GM23338 (cell line): ENCODE data around the gene HSCB. TPM values are rescaled to one million over a fixed set of nuclear protein-coding genes. Genes with fewer than 3 reads are reported as not detected.

Experiments
- ATAC-seq: fragments of 200-7000 bp; cut with Tn5 transposase; 3 replicates; pipeline ENCODE4 v1.9.1; 2020
- DNase-seq: peaks from one replicate; pipeline ENCODE4 v3.0.0-alpha.2; 2015; ENCODE audit warnings: low spot score
- H2AFZ ChIP-seq: fragments of 200-600 bp; sonication (generic); 2 replicates; pipeline ENCODE4 v1.8.0; 2016; ENCODE audit warnings: antibody characterized with exemption, mild to moderate bottlenecking, moderate library complexity
- H3F3A ChIP-seq: fragments of 200-600 bp; sonication (generic); replicated peaks from 2 replicates; pipeline ENCODE4 v1.8.0; 2017; ENCODE audit warnings: antibody characterized with exemption, mixed run types, low read depth
- H3K27ac ChIP-seq: fragments of 200-600 bp; sonication (generic); 2 replicates; pipeline ENCODE4 v1.6.1; 2016; ENCODE audit warnings: low read depth
- H3K27me3 ChIP-seq: fragments of 200-600 bp; sonication (generic); 2 replicates; pipeline ENCODE4 v1.8.0; 2016; ENCODE audit warnings: mild to moderate bottlenecking, mixed run types, moderate library complexity; ENCODE audit not compliant: insufficient read depth
- H3K36me3 ChIP-seq: fragments of 200-600 bp; sonication (generic); 2 replicates; pipeline ENCODE4 v1.8.0; 2016; ENCODE audit warnings: mild to moderate bottlenecking; ENCODE audit not compliant: insufficient read depth
- H3K4me1 ChIP-seq: fragments of 200-600 bp; sonication (generic); 2 replicates; pipeline ENCODE4 v1.8.0; 2016; ENCODE audit warnings: mild to moderate bottlenecking, moderate library complexity; ENCODE audit not compliant: insufficient read depth
- H3K4me2 ChIP-seq: fragments of 200-600 bp; sonication (generic); 2 replicates; pipeline ENCODE4 v1.7.1; 2017; ENCODE audit warnings: mixed run types
- H3K4me3 ChIP-seq: fragments of 200-600 bp; sonication (generic); 2 replicates; pipeline ENCODE4 v1.6.1; 2016; ENCODE audit warnings: mixed run types
- H3K79me2 ChIP-seq: fragments of 200-600 bp; sonication (generic); replicated peaks from 2 replicates; pipeline ENCODE4 v1.8.0; 2017; ENCODE audit warnings: mild to moderate bottlenecking; ENCODE audit not compliant: insufficient read depth
- H3K9me2 ChIP-seq: fragments of 200-600 bp; sonication (generic); 2 replicates; pipeline ENCODE4 v1.8.0; 2017; ENCODE audit not compliant: insufficient read depth
- H4K20me1 ChIP-seq: fragments of 200-600 bp; sonication (generic); replicated peaks from 2 replicates; pipeline ENCODE4 v1.8.0; 2017; ENCODE audit warnings: mild to moderate bottlenecking; ENCODE audit not compliant: insufficient read depth
- H3K27ac Mint-ChIP-seq: 2 replicates; pipeline ENCODE4 v1.8.0; 2020; ENCODE audit warnings: inconsistent platforms, mild to moderate bottlenecking, moderate library complexity, mixed read lengths
- H3K27me3 Mint-ChIP-seq: 3 replicates; pipeline ENCODE4 v1.8.0; 2022; ENCODE audit warnings: low read depth, mild to moderate bottlenecking, moderate library complexity, mixed read lengths, inconsistent platforms; ENCODE audit not compliant: insufficient read depth, poor library complexity
- H3K36me3 Mint-ChIP-seq: 3 replicates; pipeline ENCODE4 v1.8.0; 2021; ENCODE audit warnings: low read depth, mild to moderate bottlenecking, inconsistent platforms, moderate library complexity, mixed read lengths
- H3K4me1 Mint-ChIP-seq: 3 replicates; pipeline ENCODE4 v1.8.0; 2020; ENCODE audit warnings: mild to moderate bottlenecking, inconsistent platforms, mixed read lengths
- H3K4me3 Mint-ChIP-seq: 3 replicates; pipeline ENCODE4 v1.8.0; 2021; ENCODE audit warnings: moderate library complexity, mild to moderate bottlenecking, inconsistent platforms, mixed read lengths
- H3K9me3 Mint-ChIP-seq: 3 replicates; pipeline ENCODE4 v1.8.0; 2020; ENCODE audit warnings: moderate library complexity, mild to moderate bottlenecking, inconsistent platforms, mixed read lengths
- CREB1 ChIP-seq: fragments of 250-450 bp; sonication (Bioruptor Pico); IDR thresholded peaks from 2 replicates; pipeline ENCODE4 v1.5.0; 2020; ENCODE audit warnings: low read depth, mild to moderate bottlenecking, moderate library complexity
- EZH2phosphoT487 ChIP-seq: fragments of 200-600 bp; sonication (generic); IDR thresholded peaks from one replicate; pipeline ENCODE4 v1.8.1; 2018; ENCODE audit warnings: antibody characterized with exemption; ENCODE audit not compliant: unreplicated experiment
- POLR2AphosphoS5 ChIP-seq: IDR thresholded peaks from 2 replicates; pipeline ENCODE4 v1.6.1; 2016; ENCODE audit warnings: antibody characterized with exemption, low read depth
- STAT1 ChIP-seq: IDR thresholded peaks from one replicate; pipeline ENCODE4 v1.6.1; 2016; ENCODE audit warnings: antibody characterized with exemption; ENCODE audit not compliant: unreplicated experiment
- ZNF114 ChIP-seq: fragments of 250-450 bp; sonication (Bioruptor Pico); IDR thresholded peaks from 2 replicates; pipeline ENCODE4 v1.5.0; 2020; ENCODE audit warnings: mild to moderate bottlenecking, moderate library complexity
- ZNF331 ChIP-seq: fragments of 250-450 bp; sonication (Bioruptor Pico); IDR thresholded peaks from 2 replicates; pipeline ENCODE4 v1.5.0; 2020; ENCODE audit warnings: low read depth, mild to moderate bottlenecking, moderate library complexity
- polyA plus RNA-seq: library from polyadenylated mRNA; unstranded; fragments of >200 nt; fragmentation: Nextera tagmentation; extraction: Ambion mirVana; gene quantifications from 2 replicates; pipeline ENCODE4 v1.2.1, GENCODE V29; 2016
- total RNA-seq: library from RNA; depleted of rRNA; stranded (reverse); fragments of >200 nt; shearing (Covaris generic); gene quantifications from 2 replicates; pipeline ENCODE4 v1.2.3, GENCODE V29; 2014
- TF ChIP-seq, protein P1 (sequence below): IDR thresholded peaks from 2 replicates; pipeline ENCODE4 v1.6.1; 2016; ENCODE audit warnings: antibody characterized with exemption
- TF ChIP-seq, protein P2 (sequence below): fragments of 250-450 bp; sonication (Bioruptor Pico); IDR thresholded peaks from 2 replicates; pipeline ENCODE4 v1.5.0; 2020; ENCODE audit warnings: mild to moderate bottlenecking, moderate library complexity

Gene HSCB
- total and polyA plus RNA-seq, 2 experiments from 2014 or later, result 18.6 to 30.9 TPM

DNA sequence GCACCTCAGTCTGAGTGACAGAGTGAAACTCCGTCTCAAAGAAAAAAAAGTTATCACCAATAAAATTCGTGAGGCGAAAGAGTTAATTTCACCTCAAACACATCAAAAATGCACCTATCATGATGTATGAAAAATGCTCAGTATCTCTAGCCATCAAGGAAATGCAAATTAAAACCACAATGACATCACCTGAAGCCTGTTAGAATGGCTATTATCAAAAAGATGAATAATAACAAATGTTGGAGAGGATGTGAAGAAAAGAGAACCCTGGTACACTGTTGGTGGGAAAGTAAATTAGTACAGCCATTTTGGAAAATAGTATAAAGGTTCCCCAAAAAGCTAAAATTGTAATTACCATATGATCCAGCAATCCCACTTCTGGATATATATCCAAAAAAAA, 23.8 kb upstream of the HSCB start (continued):
- TF ChIP-seq, protein P1, sequence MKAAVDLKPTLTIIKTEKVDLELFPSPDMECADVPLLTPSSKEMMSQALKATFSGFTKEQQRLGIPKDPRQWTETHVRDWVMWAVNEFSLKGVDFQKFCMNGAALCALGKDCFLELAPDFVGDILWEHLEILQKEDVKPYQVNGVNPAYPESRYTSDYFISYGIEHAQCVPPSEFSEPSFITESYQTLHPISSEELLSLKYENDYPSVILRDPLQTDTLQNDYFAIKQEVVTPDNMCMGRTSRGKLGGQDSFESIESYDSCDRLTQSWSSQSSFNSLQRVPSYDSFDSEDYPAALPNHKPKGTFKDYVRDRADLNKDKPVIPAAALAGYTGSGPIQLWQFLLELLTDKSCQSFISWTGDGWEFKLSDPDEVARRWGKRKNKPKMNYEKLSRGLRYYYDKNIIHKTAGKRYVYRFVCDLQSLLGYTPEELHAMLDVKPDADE, result no peak
- TF ChIP-seq EZH2phosphoT487, result no peak
- no peak for TF ChIP-seq ZNF114 (CRISPR knock-in tag)
- TF ChIP-seq, protein P2, sequence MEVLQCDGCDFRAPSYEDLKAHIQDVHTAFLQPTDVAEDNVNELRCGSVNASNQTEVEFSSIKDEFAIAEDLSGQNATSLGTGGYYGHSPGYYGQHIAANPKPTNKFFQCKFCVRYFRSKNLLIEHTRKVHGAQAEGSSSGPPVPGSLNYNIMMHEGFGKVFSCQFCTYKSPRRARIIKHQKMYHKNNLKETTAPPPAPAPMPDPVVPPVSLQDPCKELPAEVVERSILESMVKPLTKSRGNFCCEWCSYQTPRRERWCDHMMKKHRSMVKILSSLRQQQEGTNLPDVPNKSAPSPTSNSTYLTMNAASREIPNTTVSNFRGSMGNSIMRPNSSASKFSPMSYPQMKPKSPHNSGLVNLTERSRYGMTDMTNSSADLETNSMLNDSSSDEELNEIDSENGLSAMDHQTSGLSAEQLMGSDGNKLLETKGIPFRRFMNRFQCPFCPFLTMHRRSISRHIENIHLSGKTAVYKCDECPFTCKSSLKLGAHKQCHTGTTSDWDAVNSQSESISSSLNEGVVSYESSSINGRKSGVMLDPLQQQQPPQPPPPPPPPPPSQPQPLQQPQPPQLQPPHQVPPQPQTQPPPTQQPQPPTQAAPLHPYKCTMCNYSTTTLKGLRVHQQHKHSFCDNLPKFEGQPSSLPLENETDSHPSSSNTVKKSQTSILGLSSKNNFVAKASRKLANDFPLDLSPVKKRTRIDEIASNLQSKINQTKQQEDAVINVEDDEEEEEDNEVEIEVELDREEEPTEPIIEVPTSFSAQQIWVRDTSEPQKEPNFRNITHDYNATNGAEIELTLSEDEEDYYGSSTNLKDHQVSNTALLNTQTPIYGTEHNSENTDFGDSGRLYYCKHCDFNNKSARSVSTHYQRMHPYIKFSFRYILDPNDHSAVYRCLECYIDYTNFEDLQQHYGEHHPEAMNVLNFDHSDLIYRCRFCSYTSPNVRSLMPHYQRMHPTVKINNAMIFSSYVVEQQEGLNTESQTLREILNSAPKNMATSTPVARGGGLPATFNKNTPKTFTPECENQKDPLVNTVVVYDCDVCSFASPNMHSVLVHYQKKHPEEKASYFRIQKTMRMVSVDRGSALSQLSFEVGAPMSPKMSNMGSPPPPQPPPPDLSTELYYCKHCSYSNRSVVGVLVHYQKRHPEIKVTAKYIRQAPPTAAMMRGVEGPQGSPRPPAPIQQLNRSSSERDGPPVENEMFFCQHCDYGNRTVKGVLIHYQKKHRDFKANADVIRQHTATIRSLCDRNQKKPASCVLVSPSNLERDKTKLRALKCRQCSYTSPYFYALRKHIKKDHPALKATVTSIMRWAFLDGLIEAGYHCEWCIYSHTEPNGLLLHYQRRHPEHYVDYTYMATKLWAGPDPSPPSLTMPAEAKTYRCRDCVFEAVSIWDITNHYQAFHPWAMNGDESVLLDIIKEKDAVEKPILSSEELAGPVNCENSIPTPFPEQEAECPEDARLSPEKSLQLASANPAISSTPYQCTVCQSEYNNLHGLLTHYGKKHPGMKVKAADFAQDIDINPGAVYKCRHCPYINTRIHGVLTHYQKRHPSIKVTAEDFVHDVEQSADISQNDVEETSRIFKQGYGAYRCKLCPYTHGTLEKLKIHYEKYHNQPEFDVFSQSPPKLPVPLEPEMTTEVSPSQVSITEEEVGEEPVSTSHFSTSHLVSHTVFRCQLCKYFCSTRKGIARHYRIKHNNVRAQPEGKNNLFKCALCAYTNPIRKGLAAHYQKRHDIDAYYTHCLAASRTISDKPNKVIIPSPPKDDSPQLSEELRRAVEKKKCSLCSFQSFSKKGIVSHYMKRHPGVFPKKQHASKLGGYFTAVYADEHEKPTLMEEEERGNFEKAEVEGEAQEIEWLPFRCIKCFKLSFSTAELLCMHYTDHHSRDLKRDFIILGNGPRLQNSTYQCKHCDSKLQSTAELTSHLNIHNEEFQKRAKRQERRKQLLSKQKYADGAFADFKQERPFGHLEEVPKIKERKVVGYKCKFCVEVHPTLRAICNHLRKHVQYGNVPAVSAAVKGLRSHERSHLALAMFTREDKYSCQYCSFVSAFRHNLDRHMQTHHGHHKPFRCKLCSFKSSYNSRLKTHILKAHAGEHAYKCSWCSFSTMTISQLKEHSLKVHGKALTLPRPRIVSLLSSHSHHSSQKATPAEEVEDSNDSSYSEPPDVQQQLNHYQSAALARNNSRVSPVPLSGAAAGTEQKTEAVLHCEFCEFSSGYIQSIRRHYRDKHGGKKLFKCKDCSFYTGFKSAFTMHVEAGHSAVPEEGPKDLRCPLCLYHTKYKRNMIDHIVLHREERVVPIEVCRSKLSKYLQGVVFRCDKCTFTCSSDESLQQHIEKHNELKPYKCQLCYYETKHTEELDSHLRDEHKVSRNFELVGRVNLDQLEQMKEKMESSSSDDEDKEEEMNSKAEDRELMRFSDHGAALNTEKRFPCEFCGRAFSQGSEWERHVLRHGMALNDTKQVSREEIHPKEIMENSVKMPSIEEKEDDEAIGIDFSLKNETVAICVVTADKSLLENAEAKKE (CRISPR knock-in tag), result no peak

DNA sequence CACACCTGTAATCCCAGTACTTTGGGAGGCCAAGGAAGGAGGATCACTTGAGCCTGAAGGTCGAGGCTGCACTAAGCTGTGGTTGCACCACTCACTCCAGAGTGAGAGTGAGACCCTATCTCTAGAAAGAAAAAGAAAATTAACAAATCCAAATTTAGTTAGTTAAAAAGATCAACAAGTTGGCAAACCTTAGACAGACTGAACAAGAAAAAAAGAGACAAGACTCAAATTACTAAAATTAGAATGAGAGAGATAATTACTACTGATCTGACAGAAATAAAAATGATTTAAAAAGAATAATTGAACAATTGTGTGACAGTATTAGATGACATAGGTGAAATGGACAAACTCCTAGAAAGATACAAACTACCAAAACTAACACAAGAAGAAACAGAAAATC, 13.8 kb upstream of the HSCB start:
- Mint-ChIP-seq H3K27ac (no peak overlapping the region; the same call in 1 of the 2 replicates), H3K36me3 (peaks cover 75% of the 10 kb centered on the region), H3K4me1 (no peaks in the 10 kb centered on the region; the same call in 2 of the 3 replicates), H3K9me3 (no peaks in the 10 kb centered on the region), H3K27me3 (peaks cover 6% of the 10 kb centered on the region), H3K4me3 (no peak overlapping the region)
- ATAC-seq (no peak), DNase-seq (no peak)
- peaks cover 7% of the 10 kb centered on the region; the same call in 1 of the 2 replicates for H3F3A ChIP-seq
- H2AFZ ChIP-seq, result no peak overlapping the region
- H3K36me3 ChIP-seq, result peaks cover 33% of the 10 kb centered on the region
- H3K4me1 ChIP-seq, result no peaks in the 10 kb centered on the region
- no peak overlapping the region for H3K4me2 ChIP-seq
- no peaks in the 10 kb centered on the region for H3K27me3 ChIP-seq
- no peak overlapping the region for H3K27ac ChIP-seq
- H3K9me2 ChIP-seq, result no peaks in the 10 kb centered on the region
- peaks cover 24% of the 10 kb centered on the region for H3K79me2 ChIP-seq
- peaks cover 3% of the 10 kb centered on the region for H4K20me1 ChIP-seq
- no peak overlapping the region for H3K4me3 ChIP-seq
- no peak for TF ChIP-seq ZNF331 (CRISPR knock-in tag)
- TF ChIP-seq STAT1, result no peak
- TF ChIP-seq EZH2phosphoT487, result no peak
- no peak for TF ChIP-seq POLR2AphosphoS5
- TF ChIP-seq CREB1 (CRISPR knock-in tag), result no peak
- TF ChIP-seq, protein P2 (CRISPR knock-in tag), result no peak
